GM18868 (cell line): ENCODE measurements around the gene SMG5.
A peak's percentile ranks its signal among the peaks of the same experiment; 100 is the strongest.

Experiments
- ATAC-seq: cut with Tn5 transposase; IDR thresholded peaks from one replicate; pipeline ENCODE4 v1.9.1; 2021; ENCODE audit warnings: mild to moderate bottlenecking, moderate library complexity; ENCODE audit not compliant: unreplicated experiment

SMG5 gene

DNA sequence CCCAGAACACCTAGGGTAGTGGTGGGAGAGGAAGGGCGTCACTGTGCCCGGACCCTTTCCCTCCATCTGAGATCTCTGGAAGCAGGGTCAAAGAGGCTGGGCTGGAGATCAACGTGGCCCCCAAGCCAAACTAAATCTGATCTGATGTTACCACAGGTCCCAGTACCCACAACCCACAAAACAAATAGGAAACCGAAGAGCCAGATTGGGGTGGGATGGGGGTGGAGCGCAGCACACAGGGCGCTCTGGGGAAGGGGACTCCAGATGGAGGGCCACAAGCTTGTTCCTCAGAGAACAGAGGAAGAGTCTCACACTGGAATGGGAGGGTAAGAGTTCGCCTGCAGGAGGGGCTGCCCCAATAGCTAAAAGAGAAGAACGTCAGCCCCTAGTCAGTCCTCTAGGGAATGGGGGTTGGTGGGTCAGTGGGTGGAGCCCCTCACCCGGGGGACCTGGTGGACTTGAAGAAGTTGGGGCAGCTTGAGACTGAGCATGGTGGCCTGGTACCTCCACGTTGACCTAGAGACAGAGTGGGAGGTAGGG is 36.3 kb downstream of the SMG5 start:
- ATAC-seq = no peak

DNA sequence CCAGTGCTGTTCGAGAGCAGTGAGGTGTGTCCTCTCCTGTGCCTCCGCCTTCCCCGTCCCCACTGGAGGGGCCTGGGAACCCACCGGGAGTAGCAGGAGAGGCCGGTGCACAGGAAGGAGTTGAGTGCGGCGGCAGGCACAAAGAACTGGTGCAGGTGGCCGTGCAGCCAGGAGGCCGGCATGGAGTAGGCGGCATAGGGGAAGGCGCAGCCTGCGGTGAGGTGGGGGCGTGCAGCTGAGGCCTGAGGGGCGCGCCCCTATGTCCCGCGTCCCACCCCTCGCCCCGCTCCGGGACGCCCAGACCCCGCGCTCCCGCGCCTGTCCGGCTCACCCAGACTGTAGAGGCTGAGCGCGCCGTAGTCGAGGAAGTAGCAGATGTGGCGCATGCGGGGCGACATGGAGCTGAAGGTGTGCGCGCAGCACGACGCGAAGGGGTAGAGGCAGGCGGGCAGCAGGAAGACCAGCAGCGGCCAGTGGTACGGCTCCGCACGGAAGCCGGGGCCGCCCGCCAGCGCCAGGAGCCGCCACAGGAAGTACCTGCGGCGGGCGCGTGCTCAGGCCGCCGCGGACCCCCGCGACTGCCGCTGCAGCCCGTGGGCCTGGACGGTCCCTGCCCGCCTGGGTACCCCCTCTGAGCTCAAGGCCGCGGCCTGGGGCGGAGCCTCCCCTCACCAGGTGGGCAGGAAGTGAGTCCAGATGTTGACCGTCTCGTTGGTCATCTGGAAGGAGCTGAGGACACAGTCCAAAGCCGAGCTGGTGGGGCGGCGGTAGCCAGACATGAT is 37.0 kb downstream of the SMG5 start:
- ATAC-seq = no peak

DNA sequence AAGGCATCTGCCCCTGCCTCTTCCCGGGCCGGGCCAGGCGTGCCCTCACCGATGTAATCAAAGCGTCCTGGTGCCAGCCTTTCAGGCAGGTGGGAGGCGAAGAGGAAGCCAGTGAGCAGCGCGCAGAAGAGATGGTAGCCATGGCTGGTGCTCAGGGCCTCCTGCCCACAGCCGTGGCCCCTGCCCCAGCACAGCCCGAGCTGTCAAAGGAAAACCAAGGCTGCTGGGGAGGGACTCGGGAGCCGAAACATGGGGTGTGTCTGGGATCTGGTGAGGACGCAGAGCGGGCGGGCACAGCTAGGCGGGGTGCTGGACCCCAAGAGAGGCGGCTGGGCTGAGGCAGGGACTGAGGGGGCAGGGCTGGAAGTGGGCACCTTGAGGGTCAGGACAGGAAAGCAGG is 37.9 kb downstream of the SMG5 start:
- ATAC-seq = no peak

DNA sequence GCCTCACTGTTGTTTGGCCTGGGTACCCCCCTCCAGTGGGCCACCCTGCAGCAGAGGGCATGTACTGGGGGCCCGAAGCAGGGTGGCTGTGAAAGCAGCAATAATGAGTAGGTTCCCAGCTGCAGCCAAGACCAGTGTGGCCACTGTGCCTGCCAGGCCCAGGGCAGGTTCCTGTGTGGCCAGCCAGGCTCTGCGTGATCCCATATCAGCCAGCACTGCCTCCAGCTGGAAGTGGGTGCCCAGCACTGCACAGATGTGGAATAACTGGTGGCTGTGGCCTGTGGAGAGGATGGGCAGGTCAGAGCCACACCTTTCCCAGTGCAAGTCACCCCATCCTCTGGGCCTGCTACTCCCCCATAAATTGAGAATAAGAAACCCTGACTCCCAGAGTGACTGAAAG is 38.5 kb downstream of the SMG5 start:
- no peak for ATAC-seq

DNA sequence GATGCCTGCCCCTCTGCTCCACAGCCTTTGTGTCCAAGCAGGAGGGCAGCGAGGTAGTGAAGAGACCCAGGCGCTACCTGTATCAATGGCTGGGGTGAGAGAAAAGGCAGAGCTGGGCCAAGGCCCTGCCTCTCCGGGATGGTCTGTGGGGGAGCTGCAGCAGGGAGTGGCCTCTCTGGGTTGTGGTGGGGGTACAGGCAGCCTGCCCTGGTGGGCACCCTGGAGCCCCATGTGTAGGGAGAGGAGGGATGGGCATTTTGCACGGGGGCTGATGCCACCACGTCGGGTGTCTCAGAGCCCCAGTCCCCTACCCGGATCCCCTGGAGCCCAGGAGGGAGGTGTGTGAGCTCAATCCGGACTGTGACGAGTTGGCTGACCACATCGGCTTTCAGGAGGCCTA is 39.9 kb downstream of the SMG5 start:
- ATAC-seq = no peak

DNA sequence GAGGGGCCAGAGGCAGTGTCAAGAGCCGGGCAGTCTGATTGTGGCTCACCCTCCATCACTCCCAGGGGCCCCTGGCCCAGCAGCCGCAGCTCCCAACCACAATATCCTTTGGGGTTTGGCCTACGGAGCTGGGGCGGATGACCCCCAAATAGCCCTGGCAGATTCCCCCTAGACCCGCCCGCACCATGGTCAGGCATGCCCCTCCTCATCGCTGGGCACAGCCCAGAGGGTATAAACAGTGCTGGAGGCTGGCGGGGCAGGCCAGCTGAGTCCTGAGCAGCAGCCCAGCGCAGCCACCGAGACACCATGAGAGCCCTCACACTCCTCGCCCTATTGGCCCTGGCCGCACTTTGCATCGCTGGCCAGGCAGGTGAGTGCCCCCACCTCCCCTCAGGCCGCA is 40.7 kb downstream of the SMG5 start, which contains the start of gene BGLAP:
Gene BGLAP, plus strand, starts transcription at position 259 of the 400 bp plus-strand sequence. Its CDS starts 48 bp downstream, at position 307.
- no peak for ATAC-seq

DNA sequence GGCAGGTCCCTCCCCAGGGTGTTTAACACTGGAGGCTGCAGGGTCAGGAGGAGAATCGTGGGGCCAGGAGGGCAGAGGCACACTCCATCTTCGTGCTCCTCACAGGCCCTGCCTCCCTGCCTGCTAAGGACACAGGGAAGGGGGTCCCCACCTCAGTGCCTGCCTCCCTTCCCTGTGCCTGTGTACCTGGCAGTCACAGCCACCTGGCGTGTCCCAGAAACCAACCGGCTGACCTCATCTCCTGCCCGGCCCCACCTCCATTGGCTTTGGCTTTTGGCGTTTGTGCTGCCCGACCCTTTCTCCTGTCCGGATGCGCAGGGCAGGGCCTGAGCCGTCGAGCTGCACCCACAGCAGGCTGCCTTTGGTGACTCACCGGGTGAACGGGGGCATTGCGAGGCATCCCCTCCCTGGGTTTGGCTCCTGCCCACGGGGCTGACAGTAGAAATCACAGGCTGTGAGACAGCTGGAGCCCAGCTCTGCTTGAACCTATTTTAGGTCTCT is 41.3 kb downstream of the SMG5 start:
- ATAC-seq = no peak

DNA sequence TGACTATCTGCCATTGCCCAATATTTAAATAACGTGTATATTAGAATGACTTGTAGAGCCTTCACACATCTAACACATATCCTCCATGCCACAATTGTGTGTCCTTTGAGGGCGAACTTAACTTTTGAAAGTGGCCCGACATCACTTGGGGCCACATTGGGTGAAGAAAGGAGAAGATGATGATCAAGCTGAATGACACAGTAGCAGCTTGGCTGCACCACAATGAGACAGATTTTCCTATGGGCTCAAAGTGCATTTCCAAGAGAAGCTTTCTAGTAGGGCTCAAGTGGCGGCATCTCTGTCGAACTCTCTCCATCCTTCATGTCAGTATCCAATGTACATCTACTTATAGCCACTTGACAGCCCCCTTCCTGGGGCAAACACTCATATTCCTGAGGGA is 44.4 kb downstream of the SMG5 start:
- ATAC-seq = no peak

DNA sequence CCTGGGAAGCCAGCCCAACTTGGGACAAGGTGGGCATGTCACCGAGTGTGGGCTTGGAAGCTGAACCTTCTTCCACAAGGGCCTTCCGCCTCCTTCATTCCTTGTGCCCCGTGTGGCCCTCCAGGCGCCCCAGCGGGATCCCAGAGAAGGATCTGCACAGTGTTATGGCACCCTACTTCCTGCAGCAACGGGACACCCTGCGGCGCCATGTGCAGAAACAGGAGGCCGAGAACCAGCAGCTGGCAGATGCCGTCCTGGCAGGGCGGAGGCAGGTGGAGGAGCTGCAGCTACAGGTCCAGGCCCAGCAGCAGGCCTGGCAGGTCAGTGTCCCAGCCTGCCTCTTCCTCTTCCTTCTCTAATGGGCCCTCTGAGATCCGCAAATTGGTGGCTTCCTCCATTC is 46.5 kb downstream of the SMG5 start:
- no peak for ATAC-seq

DNA sequence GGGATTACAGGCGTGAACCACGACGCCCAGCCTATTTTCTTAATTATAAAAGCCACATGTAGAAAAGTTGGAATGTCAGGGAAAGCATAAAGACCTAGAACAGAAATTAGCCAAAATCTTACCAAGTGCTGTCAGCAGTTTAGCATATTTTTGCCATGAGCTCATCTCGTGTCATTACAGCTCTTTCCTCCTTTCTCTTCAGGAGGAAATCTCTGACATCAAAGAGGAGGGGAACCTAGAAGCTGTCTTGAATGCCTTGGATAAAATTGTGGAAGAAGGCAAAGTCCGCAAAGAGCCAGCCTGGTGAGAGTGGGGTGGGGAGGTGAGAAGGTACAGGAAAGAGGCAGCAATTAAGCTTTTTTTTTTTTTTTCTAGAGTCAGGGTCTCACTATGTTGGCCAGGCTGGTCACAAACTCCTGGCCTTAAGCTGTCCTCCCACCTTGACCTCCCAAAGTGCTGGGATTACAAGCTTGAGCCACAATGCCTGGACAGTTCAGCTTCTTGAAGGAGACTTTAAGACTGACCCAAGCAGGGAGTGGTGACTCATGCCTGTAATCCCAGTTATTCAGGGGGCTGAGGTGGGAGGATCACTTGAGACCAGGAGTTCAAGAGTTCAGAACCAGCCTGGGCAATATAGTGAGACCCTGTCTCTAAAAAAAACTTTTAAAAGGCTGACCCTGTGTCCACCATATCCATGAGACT is 49.0 kb downstream of the SMG5 start:
- ATAC-seq = no peak

DNA sequence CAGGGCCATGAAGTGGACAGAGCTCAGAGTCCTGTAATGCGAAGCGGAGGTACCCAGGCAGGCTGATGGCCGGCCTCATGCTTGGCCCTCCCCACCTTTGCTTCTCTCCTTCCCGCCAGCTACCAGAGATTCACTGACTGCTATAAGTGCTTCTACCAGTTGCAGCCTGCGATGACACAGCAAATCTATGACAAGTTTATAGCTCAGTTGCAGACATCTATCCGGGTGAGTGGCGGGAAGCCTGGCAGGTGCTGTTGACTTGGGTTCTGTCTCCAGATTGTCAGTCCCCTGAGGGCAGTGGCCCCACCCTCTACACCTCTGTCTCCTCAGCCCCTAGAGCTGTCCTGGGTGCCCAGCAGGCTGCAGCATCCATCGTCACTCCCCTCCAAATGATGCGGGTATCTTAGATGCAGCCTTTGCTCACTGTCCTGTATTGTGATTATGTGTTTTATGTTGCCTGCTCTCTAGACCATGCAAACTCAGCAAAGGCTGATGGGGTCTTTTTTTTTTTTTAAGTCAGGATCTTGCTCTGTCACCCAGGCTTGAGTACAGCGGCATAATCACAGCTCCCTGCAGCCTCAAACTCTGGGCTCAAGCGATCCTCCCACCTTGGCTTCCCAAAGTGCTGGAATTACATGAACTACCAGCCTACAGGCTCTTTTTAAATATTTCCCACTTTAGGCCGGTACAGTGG is 50.3 kb downstream of the SMG5 start:
- no peak for ATAC-seq

DNA sequence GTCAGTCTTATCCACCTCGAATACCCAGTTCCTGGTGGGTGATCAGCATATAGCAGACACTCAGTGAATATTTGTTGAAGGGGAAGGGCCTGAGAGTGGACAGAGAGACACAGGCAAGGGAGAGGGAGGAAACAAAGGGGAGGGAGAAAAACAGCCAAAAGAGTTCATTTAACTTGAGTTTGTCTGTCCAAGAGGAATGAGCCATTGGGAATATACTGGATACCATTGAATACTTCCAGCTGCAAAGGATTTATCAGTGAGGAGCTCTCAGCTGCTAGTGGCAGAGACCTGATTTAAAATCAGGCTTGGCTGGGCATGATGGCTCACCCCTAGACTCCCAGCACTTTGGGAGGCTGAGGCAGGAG is 52.2 kb downstream of the SMG5 start:
- no peak for ATAC-seq

DNA sequence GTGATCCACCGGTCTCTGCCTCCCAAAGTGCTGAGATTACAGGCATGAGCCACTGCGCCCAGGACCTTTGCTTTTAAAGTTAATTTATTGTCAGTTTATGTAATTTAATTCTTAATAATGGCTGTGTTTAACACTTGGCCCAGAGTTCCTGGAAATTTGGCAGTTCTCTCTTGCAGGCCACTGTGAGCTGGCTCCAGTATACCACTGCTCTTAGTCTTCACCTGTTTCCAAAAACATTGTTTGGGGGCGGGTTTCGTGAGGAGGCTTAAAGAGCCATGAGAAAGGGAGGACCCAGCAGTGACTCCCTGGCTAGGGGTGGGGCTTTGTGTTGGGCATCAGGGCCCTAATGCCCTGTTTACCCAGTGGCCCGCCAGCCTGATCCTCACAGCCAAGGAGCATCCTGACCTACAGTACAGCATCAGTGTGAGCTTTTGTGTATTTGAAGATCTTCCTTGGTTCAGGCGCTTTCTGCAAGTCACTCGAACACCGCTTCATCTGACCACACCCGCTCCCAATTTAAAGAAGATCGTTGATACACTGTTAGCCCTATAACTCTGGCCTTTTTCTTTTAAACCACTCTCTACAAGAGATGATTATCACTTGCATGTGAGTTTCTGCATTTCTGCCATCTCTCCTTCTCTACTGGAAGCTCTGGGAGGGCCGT is 52.7 kb downstream of the SMG5 start:
- ATAC-seq = no peak

DNA sequence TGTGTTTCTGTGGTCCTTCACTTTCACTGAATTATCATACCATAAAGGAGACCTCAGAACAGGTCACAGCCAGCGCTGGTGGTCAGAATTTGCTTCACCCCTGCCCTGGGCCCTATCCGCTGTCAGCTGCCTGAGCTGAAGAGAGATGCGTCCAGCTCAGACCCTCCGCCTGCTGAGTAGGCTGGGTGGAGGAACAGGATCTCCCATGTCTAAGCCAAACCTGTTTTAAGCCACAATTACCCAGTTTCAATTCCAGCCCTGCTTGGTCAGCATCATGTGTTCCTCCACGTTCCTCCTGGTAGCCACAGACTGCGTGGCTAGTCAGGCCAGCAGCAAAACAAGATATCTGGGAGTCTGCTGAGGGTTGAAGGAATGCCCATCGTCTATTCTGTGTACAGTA is 54.1 kb downstream of the SMG5 start:
- ATAC-seq = no peak

DNA sequence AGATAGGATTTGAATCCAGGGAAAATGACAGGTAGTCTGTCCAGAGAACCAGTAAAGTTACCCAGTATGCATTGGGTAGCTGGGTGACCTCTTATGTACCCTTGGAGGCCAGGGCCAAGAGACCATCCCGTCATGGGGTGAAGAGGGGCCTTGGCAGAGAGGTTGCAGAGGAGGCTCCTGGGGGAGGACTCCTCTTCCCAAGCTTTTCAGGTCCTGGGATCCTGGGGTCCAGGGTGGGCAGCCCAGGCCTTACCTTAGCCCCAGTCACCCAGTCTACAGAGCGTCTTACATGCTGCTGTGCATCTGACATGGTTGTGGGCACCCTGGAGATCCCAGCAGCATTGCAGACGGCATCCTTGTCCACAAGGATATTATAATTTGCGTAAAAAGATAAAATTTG is 55.8 kb downstream of the SMG5 start:
- ATAC-seq = peak; percentile 7

DNA sequence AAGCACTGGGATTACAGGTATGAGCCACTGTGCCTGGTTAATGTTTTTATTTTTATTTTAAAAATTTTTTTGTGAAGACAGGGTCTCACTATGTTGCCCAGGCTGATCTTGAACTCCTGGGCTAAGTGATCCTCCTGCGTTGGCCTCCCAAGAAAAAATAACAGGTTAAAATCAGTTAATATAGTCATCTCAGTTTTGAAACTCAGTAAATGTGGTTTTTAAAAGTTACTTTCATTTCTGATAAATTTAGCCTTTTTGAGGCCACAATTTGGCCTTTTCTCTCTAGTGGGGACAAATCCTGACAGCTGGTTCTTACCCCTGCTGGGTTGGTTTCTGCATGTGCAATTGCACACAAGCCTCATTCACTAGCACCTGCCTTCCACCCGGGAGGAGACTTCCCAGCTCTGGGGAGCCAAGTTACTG is 56.5 kb downstream of the SMG5 start:
- peak; percentile 65 for ATAC-seq

DNA sequence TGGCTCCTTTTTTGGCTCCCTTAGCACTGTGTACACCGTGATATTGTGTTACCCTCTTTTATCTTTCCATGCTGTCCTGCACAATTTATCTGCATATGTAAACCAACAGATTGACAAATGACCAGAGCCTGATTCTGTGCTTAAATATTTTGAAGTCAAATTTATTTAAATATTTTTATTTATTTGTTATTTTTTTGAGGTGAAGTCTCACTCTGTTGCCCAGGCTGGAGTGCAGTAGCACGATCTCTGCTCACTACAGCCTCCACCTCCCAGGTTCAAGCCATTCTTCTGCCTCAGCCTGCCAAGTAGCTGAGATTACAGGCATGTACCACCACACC is 57.0 kb downstream of the SMG5 start:
- no peak for ATAC-seq

DNA sequence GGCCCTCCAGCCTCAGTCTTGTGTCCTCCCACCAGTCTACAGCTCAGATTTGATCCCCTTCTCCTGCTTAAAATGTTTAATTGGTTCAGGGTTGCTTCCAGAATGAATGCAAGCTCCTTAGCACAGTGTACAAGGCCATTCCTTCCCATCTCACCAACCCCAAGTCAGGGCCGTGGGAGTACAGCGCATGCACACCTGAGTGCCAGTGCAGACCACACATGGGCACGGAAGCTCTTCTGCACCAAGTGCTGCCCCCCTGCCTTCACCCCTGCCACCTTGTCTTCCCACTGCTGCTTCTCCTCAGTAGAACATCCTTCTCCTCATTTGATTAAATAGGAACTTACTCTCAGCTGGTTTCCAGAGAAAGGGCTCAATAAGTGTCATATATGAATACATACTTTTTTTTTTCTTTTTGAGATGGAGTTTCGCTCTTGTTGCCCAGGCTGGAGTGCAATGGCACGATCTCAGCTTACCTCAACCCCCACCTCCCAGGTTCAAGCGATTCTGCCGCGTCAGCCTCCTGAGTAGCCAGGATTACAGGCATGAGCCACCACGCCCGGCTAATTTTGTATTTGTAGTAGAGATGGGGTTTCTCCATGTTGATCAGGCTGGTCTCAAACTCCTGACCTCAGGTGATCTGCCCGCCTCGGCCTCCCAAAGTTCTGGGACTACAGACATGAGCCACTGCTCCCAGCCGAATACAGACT is 60.5 kb downstream of the SMG5 start:
- no peak for ATAC-seq

DNA sequence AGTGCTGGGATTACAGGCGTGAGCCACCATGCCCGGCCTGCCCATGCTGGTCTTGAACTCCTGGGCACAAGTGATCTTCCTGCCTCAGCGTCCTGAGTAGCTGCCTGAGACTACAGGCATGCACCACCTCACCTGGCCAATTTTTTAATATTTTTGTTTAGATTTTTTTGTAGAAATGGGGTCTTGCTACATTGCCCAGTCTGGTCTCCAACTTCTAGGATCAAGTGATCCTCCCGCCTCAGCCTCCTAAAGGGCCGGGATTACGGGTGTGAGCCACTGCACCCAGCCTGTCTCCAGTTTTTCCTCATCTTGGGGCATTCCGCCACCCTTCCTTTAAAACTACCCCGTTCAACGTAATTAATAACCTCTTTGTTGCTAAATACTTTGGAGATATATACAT is 62.4 kb downstream of the SMG5 start:
- ATAC-seq = no peak

DNA sequence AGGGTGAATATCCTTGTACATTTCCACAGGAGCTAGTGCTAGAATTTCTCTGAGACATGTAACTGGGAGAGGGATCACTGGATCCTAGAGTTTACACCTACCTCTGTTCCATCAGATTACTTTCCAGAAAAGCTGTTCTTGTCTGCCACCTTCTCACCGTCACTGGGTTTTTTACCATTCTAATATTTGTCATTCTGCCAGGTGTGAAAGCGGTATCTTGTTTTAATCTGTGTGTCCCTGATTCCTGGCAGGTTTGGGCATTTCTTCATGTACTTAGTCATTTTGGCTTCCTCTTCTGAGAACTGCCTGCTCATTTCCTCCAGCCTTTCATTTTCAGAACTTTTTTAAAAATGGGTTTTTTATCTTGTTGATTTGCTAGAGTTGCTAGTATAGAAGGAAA is 64.8 kb downstream of the SMG5 start:
- no peak for ATAC-seq
